Uterus (tissue), 2 donors: ENCODE results near the gene ANP32A.

Experiments used
- POLR2A ChIP-seq, 2 donors: fragments of 450-650 bp; IDR thresholded peaks; one replicate each; pipeline ENCODE4 v1.6.1; 2016; ENCODE audit warnings: antibody characterized with exemption in 2 of 2, mild to moderate bottlenecking in 1 of 2, moderate library complexity in 1 of 2
- TF ChIP-seq, protein P1 (sequence below), 4 experiments: fragments of 200-600 bp in 2 of 4; fragments of 450-650 bp in 2 of 4; sonication (generic) in 2 of 4; IDR thresholded peaks; one replicate each; pipeline ENCODE4 v1.5.1; 2016 to 2019; ENCODE audit warnings: antibody characterized with exemption in 4 of 4, mild to moderate bottlenecking in 2 of 4, moderate library complexity in 1 of 4

- TF ChIP-seq POLR2A (IDR thresholded peaks at IDR 0.05): no peak
- TF ChIP-seq, protein P1, sequence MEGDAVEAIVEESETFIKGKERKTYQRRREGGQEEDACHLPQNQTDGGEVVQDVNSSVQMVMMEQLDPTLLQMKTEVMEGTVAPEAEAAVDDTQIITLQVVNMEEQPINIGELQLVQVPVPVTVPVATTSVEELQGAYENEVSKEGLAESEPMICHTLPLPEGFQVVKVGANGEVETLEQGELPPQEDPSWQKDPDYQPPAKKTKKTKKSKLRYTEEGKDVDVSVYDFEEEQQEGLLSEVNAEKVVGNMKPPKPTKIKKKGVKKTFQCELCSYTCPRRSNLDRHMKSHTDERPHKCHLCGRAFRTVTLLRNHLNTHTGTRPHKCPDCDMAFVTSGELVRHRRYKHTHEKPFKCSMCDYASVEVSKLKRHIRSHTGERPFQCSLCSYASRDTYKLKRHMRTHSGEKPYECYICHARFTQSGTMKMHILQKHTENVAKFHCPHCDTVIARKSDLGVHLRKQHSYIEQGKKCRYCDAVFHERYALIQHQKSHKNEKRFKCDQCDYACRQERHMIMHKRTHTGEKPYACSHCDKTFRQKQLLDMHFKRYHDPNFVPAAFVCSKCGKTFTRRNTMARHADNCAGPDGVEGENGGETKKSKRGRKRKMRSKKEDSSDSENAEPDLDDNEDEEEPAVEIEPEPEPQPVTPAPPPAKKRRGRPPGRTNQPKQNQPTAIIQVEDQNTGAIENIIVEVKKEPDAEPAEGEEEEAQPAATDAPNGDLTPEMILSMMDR (IDR thresholded peaks at IDR 0.05): no peak
Observed at GRCh38 chr15:68764090-68764489, 56.6 kb downstream of the ANP32A start.
